Endodermal cell (in vitro differentiated cells): ENCODE results near the gene BGLAP. TPM values are rescaled to one million over a fixed set of nuclear protein-coding genes. Genes with fewer than 3 reads are reported as not detected.

Experiments used
- DNase-seq: peaks from one replicate; pipeline ENCODE4 v3.0.0-alpha.2; 2017
- H3K27ac ChIP-seq: 2 replicates; pipeline ENCODE4 v1.5.1; 2013; ENCODE audit warnings: mild to moderate bottlenecking, low read depth, low read length, moderate library complexity
- H3K27me3 ChIP-seq: 2 replicates; pipeline ENCODE4 v1.6.1; 2013; ENCODE audit warnings: mild to moderate bottlenecking, low read length, moderate library complexity; ENCODE audit not compliant: insufficient read depth, control insufficient read depth, poor library complexity, severe bottlenecking
- H3K36me3 ChIP-seq: 2 replicates; pipeline ENCODE4 v1.7.0; 2013; ENCODE audit warnings: mild to moderate bottlenecking, low read length, moderate library complexity; ENCODE audit not compliant: control insufficient read depth, insufficient read depth
- H3K4me1 ChIP-seq: one replicate; pipeline ENCODE4 v1.7.0; 2013; ENCODE audit warnings: low read length; ENCODE audit not compliant: control insufficient read depth, insufficient read depth
- H3K4me3 ChIP-seq: 2 replicates; pipeline ENCODE4 v1.5.1; 2013; ENCODE audit warnings: mild to moderate bottlenecking, low read length, moderate library complexity
- H3K9ac ChIP-seq: 2 replicates; pipeline ENCODE4 v1.6.1; 2013; ENCODE audit warnings: mild to moderate bottlenecking, low read length, moderate library complexity; ENCODE audit not compliant: poor library complexity, severe bottlenecking; ENCODE audit errors: extremely low read depth
- H3K9me3 ChIP-seq: 2 replicates; pipeline ENCODE4 v1.6.1; 2013; ENCODE audit warnings: mild to moderate bottlenecking, low read length, moderate library complexity; ENCODE audit not compliant: control insufficient read depth
- H3K27ac Mint-ChIP-seq: 2 replicates; pipeline ENCODE4 v1.8.0; 2020; ENCODE audit warnings: mixed read lengths
- H3K27me3 Mint-ChIP-seq: 2 replicates; pipeline ENCODE4 v1.8.0; 2021; ENCODE audit warnings: mild to moderate bottlenecking, mixed read lengths; ENCODE audit not compliant: insufficient read depth
- H3K36me3 Mint-ChIP-seq: 2 replicates; pipeline ENCODE4 v1.8.0; 2020; ENCODE audit warnings: low read depth, mixed read lengths
- H3K4me1 Mint-ChIP-seq: 2 replicates; pipeline ENCODE4 v1.8.0; 2020; ENCODE audit warnings: mixed read lengths
- H3K4me3 Mint-ChIP-seq: 2 replicates; pipeline ENCODE4 v1.8.0; 2020; ENCODE audit warnings: mild to moderate bottlenecking, moderate library complexity, mixed read lengths
- H3K9me3 Mint-ChIP-seq: 2 replicates; pipeline ENCODE4 v1.8.0; 2020; ENCODE audit warnings: mild to moderate bottlenecking, mixed read lengths
- CTCF ChIP-seq: fragments of 200-600 bp; sonication (generic); conservative IDR thresholded peaks from 2 replicates; pipeline ENCODE4 v1.5.0; 2021; ENCODE audit warnings: antibody characterized with exemption, mild to moderate bottlenecking
- WGBS, 2 experiments: methylation state at CpG; one replicate each; pipeline versions ENCODE4 v1.1.5 to v1.1.7; 2013; ENCODE audit warnings: missing lambda C conversion rate in 2 of 2, mixed read lengths in 1 of 2; ENCODE audit not compliant: insufficient coverage in 1 of 2, insufficient read length in 1 of 2; 5-methylcytosine and 5-hydroxymethylcytosine counted together
- total RNA-seq, 2 donors: library from RNA; stranded (reverse); fragmentation: NEBNext Ultra II Directional in 1 of 2; extraction: Animal tissue kit (Norgen Biotek cat#: 25700) in 1 of 2; gene quantifications; 2 replicates in 1 of 2; 3 replicates in 1 of 2; pipeline ENCODE4 v1.2.1, GENCODE V29; 2021

BGLAP gene
- total RNA-seq, 2 donors from 2014 or later: 4.6 to 5.4 TPM

- no peak overlapping the region for H3K9ac ChIP-seq
- Mint-ChIP-seq H3K27me3 (no peaks in the 10 kb centered on the region), H3K27ac (no peak overlapping the region), H3K4me3 (no peak overlapping the region), H3K4me1 (no peaks in the 10 kb centered on the region), H3K9me3 (no peaks in the 10 kb centered on the region), H3K36me3 (peaks cover 85% of the 10 kb centered on the region)
- DNase-seq: no peak
- no peaks in the 10 kb centered on the region for H3K27me3 ChIP-seq
- H3K9me3 ChIP-seq: no peaks in the 10 kb centered on the region
- H3K4me1 ChIP-seq: no peaks in the 10 kb centered on the region
- peaks cover 83% of the 10 kb centered on the region for H3K36me3 ChIP-seq
- no peak for TF ChIP-seq CTCF
- 95 to 97% methylated on average over 6 to 9 of the region's 9 CpGs for WGBS, 2 experiments
- no peak overlapping the region for H3K27ac ChIP-seq
- no peak overlapping the region for H3K4me3 ChIP-seq
Observed at GRCh38 chr1:156263288-156263655, 21.3 kb downstream of the BGLAP start.

- peak overlapping the region; percentile 35 for H3K27ac Mint-ChIP-seq
- H3K9ac ChIP-seq: no peak overlapping the region
- TF ChIP-seq CTCF: no peak
- H3K4me1 Mint-ChIP-seq: no peaks in the 10 kb centered on the region
- no peaks in the 10 kb centered on the region for H3K9me3 ChIP-seq
- H3K27me3 Mint-ChIP-seq: no peaks in the 10 kb centered on the region
- H3K9me3 Mint-ChIP-seq: no peaks in the 10 kb centered on the region
- H3K27ac ChIP-seq: no peak overlapping the region
- H3K36me3 Mint-ChIP-seq: peaks cover 74% of the 10 kb centered on the region
- H3K4me3 Mint-ChIP-seq: no peak overlapping the region
- H3K4me3 ChIP-seq: no peak overlapping the region
- no peaks in the 10 kb centered on the region for H3K4me1 ChIP-seq
- peaks cover 81% of the 10 kb centered on the region for H3K36me3 ChIP-seq
- DNase-seq: no peak
- WGBS, 2 experiments: 92% methylated on average over 13 of the region's 13 CpGs
- no peaks in the 10 kb centered on the region for H3K27me3 ChIP-seq
Observed at GRCh38 chr1:156266051-156266450, 24.1 kb downstream of the BGLAP start.

GRCh38 chr1:156268336-156268735 is 26.4 kb downstream of the BGLAP start:
- Mint-ChIP-seq H3K27me3 (no peaks in the 10 kb centered on the region), H3K9me3 (no peaks in the 10 kb centered on the region), H3K36me3 (peaks cover 77% of the 10 kb centered on the region), H3K27ac (no peak overlapping the region), H3K4me1 (peaks cover 2% of the 10 kb centered on the region), H3K4me3 (no peak overlapping the region)
- H3K27me3 ChIP-seq: no peaks in the 10 kb centered on the region
- no peak overlapping the region for H3K9ac ChIP-seq
- H3K36me3 ChIP-seq: peaks cover 87% of the 10 kb centered on the region
- DNase-seq: no peak
- H3K4me1 ChIP-seq: no peaks in the 10 kb centered on the region
- H3K27ac ChIP-seq: no peak overlapping the region
- no peaks in the 10 kb centered on the region for H3K9me3 ChIP-seq
- no peak for TF ChIP-seq CTCF
- no peak overlapping the region for H3K4me3 ChIP-seq
- 82 to 99% methylated on average over 3 to 4 of the region's 4 CpGs for WGBS, 2 experiments
